ENCODE data around the gene GEMIN4.

The GEMIN4 gene

DNA sequence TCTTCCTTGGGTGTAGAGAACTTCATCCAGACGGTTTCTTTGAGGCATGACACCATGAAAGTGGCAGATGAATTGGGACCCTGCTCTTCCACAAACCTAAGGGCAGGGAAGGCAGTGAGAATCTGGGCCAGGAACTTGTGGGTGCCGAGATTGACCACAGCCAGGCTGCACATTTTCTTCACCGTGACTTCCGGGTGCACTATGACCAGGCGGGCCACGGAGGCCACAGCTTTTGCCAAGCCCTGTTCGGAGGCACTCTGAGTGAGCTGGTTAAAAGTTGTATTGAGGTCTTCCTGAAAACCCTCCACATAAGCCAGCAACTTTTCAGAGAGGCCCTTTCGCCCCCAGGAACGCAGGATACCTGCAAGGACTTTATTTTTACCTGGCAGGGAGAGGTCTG lies 5.9 kb downstream of the GEMIN4 start:
- no peak overlapping the region for H2AFZ ChIP-seq (ENCODE audit: low read depth, low read length)
- H3K4me1 ChIP-seq (ENCODE audit: insufficient read depth, low read length): peaks cover 35% of the 10 kb centered on the region
- H3K9ac ChIP-seq (ENCODE audit: low read depth, low read length): no peak overlapping the region
- no peak overlapping the region for H3K4me2 ChIP-seq (ENCODE audit: insufficient read depth, low read length)
- H3K9me3 ChIP-seq (ENCODE audit: insufficient read depth, low read length, severe bottlenecking): no peaks in the 10 kb centered on the region
- ATAC-seq (ENCODE audit: insufficient read depth, low read depth) (no peak), DNase-seq (no peak)
- no peaks in the 10 kb centered on the region for H3K27me3 ChIP-seq (ENCODE audit: insufficient read depth, low read length, poor library complexity)
- no peak overlapping the region for H3K4me3 ChIP-seq (ENCODE audit: low read depth in 1 of 2, low read length in 2 of 2)
- H3K79me2 ChIP-seq (ENCODE audit: insufficient read depth, low read length): peaks cover 92% of the 10 kb centered on the region
- peaks cover 84% of the 10 kb centered on the region for H3K36me3 ChIP-seq (ENCODE audit: insufficient read depth, low read length)
- TF ChIP-seq, protein P1, sequence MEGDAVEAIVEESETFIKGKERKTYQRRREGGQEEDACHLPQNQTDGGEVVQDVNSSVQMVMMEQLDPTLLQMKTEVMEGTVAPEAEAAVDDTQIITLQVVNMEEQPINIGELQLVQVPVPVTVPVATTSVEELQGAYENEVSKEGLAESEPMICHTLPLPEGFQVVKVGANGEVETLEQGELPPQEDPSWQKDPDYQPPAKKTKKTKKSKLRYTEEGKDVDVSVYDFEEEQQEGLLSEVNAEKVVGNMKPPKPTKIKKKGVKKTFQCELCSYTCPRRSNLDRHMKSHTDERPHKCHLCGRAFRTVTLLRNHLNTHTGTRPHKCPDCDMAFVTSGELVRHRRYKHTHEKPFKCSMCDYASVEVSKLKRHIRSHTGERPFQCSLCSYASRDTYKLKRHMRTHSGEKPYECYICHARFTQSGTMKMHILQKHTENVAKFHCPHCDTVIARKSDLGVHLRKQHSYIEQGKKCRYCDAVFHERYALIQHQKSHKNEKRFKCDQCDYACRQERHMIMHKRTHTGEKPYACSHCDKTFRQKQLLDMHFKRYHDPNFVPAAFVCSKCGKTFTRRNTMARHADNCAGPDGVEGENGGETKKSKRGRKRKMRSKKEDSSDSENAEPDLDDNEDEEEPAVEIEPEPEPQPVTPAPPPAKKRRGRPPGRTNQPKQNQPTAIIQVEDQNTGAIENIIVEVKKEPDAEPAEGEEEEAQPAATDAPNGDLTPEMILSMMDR (IDR thresholded peaks at IDR 0.05; ENCODE audit: borderline replicate concordance, extremely low read depth, low read length, poor library complexity, severe bottlenecking): no peak
- no peak for TF ChIP-seq EZH2 (IDR thresholded peaks at IDR 0.05; ENCODE audit: borderline replicate concordance, low read depth, low read length, severe bottlenecking)
- no peak overlapping the region for H3K27ac ChIP-seq (ENCODE audit: low read length)
- peaks cover 87% of the 10 kb centered on the region for H4K20me1 ChIP-seq (ENCODE audit: insufficient read depth, low read length)

DNA sequence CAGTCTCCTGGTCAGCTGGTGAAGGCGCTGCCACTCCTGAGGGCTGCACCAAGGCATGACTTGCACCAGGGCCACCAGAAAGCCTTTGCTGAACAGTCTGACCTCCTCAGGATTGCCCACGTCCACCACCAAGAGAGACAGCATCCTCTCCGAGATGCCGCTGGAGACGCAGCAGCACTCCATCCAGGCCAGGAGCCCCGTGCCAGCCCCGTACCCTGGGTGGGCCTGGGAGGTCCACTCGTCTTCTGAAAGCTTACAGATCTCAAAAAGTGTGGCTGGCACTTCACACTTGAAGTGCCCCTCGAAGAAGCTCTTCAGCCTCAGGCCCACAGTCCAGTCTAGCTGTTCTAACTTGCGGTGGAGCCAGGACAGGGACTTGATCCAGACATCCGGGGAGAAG lies 6.7 kb downstream of the GEMIN4 start:
- no peaks in the 10 kb centered on the region for H3K9me3 ChIP-seq (ENCODE audit: insufficient read depth, low read length, severe bottlenecking)
- no peaks in the 10 kb centered on the region for H3K27me3 ChIP-seq (ENCODE audit: insufficient read depth, low read length, poor library complexity)
- DNase-seq (no peak), ATAC-seq (ENCODE audit: insufficient read depth, low read depth) (no peak)
- H3K4me1 ChIP-seq (ENCODE audit: insufficient read depth, low read length): peaks cover 27% of the 10 kb centered on the region
- H3K9ac ChIP-seq (ENCODE audit: low read depth, low read length): no peak overlapping the region
- no peak overlapping the region for H3K4me3 ChIP-seq (ENCODE audit: low read depth in 1 of 2, low read length in 2 of 2)
- no peak overlapping the region for H3K4me2 ChIP-seq (ENCODE audit: insufficient read depth, low read length)
- TF ChIP-seq EZH2 (IDR thresholded peaks at IDR 0.05; ENCODE audit: borderline replicate concordance, low read depth, low read length, severe bottlenecking): no peak
- TF ChIP-seq, protein P1 (IDR thresholded peaks at IDR 0.05; ENCODE audit: borderline replicate concordance, extremely low read depth, low read length, poor library complexity, severe bottlenecking): no peak
- peaks cover 90% of the 10 kb centered on the region for H3K79me2 ChIP-seq (ENCODE audit: insufficient read depth, low read length)
- H3K36me3 ChIP-seq (ENCODE audit: insufficient read depth, low read length): peaks cover 92% of the 10 kb centered on the region
- H2AFZ ChIP-seq (ENCODE audit: low read depth, low read length): no peak overlapping the region
- peaks cover 87% of the 10 kb centered on the region for H4K20me1 ChIP-seq (ENCODE audit: insufficient read depth, low read length)
- H3K27ac ChIP-seq (ENCODE audit: low read length): no peak overlapping the region

- no peak overlapping the region for H3K4me2 ChIP-seq (ENCODE audit: insufficient read depth, low read length)
- no peak overlapping the region for H3K27ac ChIP-seq (ENCODE audit: low read length)
- H3K27me3 ChIP-seq (ENCODE audit: insufficient read depth, low read length, poor library complexity): no peaks in the 10 kb centered on the region
- no peak overlapping the region for H2AFZ ChIP-seq (ENCODE audit: low read depth, low read length)
- TF ChIP-seq, protein P1 (IDR thresholded peaks at IDR 0.05; ENCODE audit: borderline replicate concordance, extremely low read depth, low read length, poor library complexity, severe bottlenecking): no peak
- TF ChIP-seq EZH2 (IDR thresholded peaks at IDR 0.05; ENCODE audit: borderline replicate concordance, low read depth, low read length, severe bottlenecking): no peak
- H3K9ac ChIP-seq (ENCODE audit: low read depth, low read length): no peak overlapping the region
- H3K4me1 ChIP-seq (ENCODE audit: insufficient read depth, low read length): peaks cover 22% of the 10 kb centered on the region
- no peak for ATAC-seq (ENCODE audit: insufficient read depth, low read depth)
- H3K9me3 ChIP-seq (ENCODE audit: insufficient read depth, low read length, severe bottlenecking): no peaks in the 10 kb centered on the region
- peaks cover 89% of the 10 kb centered on the region for H3K79me2 ChIP-seq (ENCODE audit: insufficient read depth, low read length)
- peaks cover 90% of the 10 kb centered on the region for H4K20me1 ChIP-seq (ENCODE audit: insufficient read depth, low read length)
- no peak overlapping the region for H3K4me3 ChIP-seq (ENCODE audit: low read depth in 1 of 2, low read length in 2 of 2)
- peaks cover 95% of the 10 kb centered on the region for H3K36me3 ChIP-seq (ENCODE audit: insufficient read depth, low read length)
- DNase-seq: no peak
Observed at GRCh38 chr17:744937-745336, 7.1 kb downstream of the GEMIN4 start.

- H3K79me2 ChIP-seq (ENCODE audit: insufficient read depth, low read length): peaks cover 78% of the 10 kb centered on the region
- H3K36me3 ChIP-seq (ENCODE audit: insufficient read depth, low read length): peaks cover 93% of the 10 kb centered on the region
- no peak overlapping the region for H3K9ac ChIP-seq (ENCODE audit: low read depth, low read length)
Observed at GRCh38 chr17:743139-743538, 8.9 kb downstream of the GEMIN4 start.

More at GRCh38 chr17:743139-743538, 8.9 kb downstream of the GEMIN4 start:
- H4K20me1 ChIP-seq (ENCODE audit: insufficient read depth, low read length): peaks cover 84% of the 10 kb centered on the region
- DNase-seq: no peak
- peaks cover 11% of the 10 kb centered on the region; the same call in 1 of the 2 replicates for H3K4me1 ChIP-seq (ENCODE audit: insufficient read depth, low read length)
- no peak overlapping the region for H3K4me3 ChIP-seq (ENCODE audit: low read depth in 1 of 2, low read length in 2 of 2)
- no peaks in the 10 kb centered on the region for H3K27me3 ChIP-seq (ENCODE audit: insufficient read depth, low read length, poor library complexity)
- H3K27ac ChIP-seq (ENCODE audit: low read length): no peak overlapping the region
- H2AFZ ChIP-seq (ENCODE audit: low read depth, low read length): no peak overlapping the region
- TF ChIP-seq, protein P1 (IDR thresholded peaks at IDR 0.05; ENCODE audit: borderline replicate concordance, extremely low read depth, low read length, poor library complexity, severe bottlenecking): no peak
- TF ChIP-seq EZH2 (IDR thresholded peaks at IDR 0.05; ENCODE audit: borderline replicate concordance, low read depth, low read length, severe bottlenecking): no peak
- no peak overlapping the region for H3K4me2 ChIP-seq (ENCODE audit: insufficient read depth, low read length)
- H3K9me3 ChIP-seq (ENCODE audit: insufficient read depth, low read length, severe bottlenecking): no peaks in the 10 kb centered on the region
- no peak for ATAC-seq (ENCODE audit: insufficient read depth, low read depth)
